H1 (cell line): ENCODE data around the gene METTL1. TPM values are rescaled to one million over a fixed set of nuclear protein-coding genes. Genes with fewer than 3 reads are reported as not detected.

ENCODE experiments used
- CTCF ChIA-PET: fragments of 300-600 bp; sonication (Branson Sonifier 250); formaldehyde crosslinking; loops from one replicate; lab custom pipeline; 2021; ENCODE audit not compliant: partially characterized antibody; lab: Charles Lee
- POLR2A ChIA-PET: fragments of 300-600 bp; sonication (Branson Sonifier 250); formaldehyde crosslinking; loops from one replicate; lab custom pipeline; 2021; ENCODE audit warnings: inconsistent platforms; ENCODE audit not compliant: partially characterized antibody; lab: Charles Lee
- DNase-seq, 2 experiments: peaks; one replicate each; pipeline versions ENCODE4 v3.0.0 to v3.0.0-alpha.2; 2010 to 2022; ENCODE audit warnings: low spot score in 2 of 2, low read depth in 1 of 2, mixed read lengths in 1 of 2
- FAIRE-seq: peaks from 2 replicates; lab custom pipeline; 2011; peaks lifted over from hg19 to GRCh38; lab: Jason Lieb, UNC
- H2AFZ ChIP-seq: 2 replicates; pipeline ENCODE4 v1.8.1; 2012; ENCODE audit warnings: low read length, inconsistent platforms
- H2AK5ac ChIP-seq: 2 replicates; pipeline ENCODE4 v1.6.1; 2013; ENCODE audit warnings: low read depth, low read length
- H2BK120ac ChIP-seq: replicated peaks from 2 replicates; pipeline ENCODE3; 2013; ENCODE audit warnings: low read depth, low read length, inconsistent platforms
- H2BK12ac ChIP-seq: 2 replicates; pipeline ENCODE4 v1.6.1; 2013; ENCODE audit warnings: low read depth, low read length
- H2BK15ac ChIP-seq: 2 replicates; pipeline ENCODE4 v1.6.1; 2013; ENCODE audit warnings: low read length
- H2BK20ac ChIP-seq: 2 replicates; pipeline ENCODE4 v1.6.1; 2013; ENCODE audit warnings: low read length
- H2BK5ac ChIP-seq: 2 replicates; pipeline ENCODE4 v1.6.1; 2013; ENCODE audit warnings: low read depth, low read length
- H3K14ac ChIP-seq: 2 replicates; pipeline ENCODE4 v1.6.1; 2013; ENCODE audit warnings: inconsistent platforms; ENCODE audit not compliant: insufficient read length
- H3K18ac ChIP-seq: 2 replicates; pipeline ENCODE4 v1.6.1; 2013; ENCODE audit warnings: low read length; ENCODE audit errors: extremely low read depth
- H3K23ac ChIP-seq: 2 replicates; pipeline ENCODE4 v1.6.1; 2013; ENCODE audit warnings: inconsistent platforms; ENCODE audit not compliant: insufficient read length
- H3K23me2 ChIP-seq: 2 replicates; pipeline ENCODE4 v1.6.1; 2013; ENCODE audit warnings: low read depth, low read length
- H3K27ac ChIP-seq: 2 replicates; pipeline ENCODE4 v1.6.1; 2011; ENCODE audit warnings: low read depth, low read length, inconsistent platforms
- H3K27me3 ChIP-seq, 4 experiments: replicated peaks in 1 of 4; 1 replicate in 1 of 4; 2 replicates in 3 of 4; pipeline versions ENCODE4 v1.6.1 to v1.8.1; 2011 to 2013; ENCODE audit warnings: low read length in 3 of 4, mild to moderate bottlenecking in 3 of 4, inconsistent platforms in 2 of 4, mixed read lengths in 2 of 4, moderate library complexity in 1 of 4; ENCODE audit not compliant: control insufficient read depth in 3 of 4, insufficient read depth in 3 of 4; ENCODE audit errors: extremely low read depth in 1 of 4
- H3K36me3 ChIP-seq, 4 experiments: 2 replicates each; pipeline versions ENCODE4 v1.6.1 to v1.8.1; 2011 to 2013; ENCODE audit warnings: mild to moderate bottlenecking in 4 of 4, low read length in 3 of 4, moderate library complexity in 2 of 4, control low read depth in 1 of 4, inconsistent platforms in 1 of 4; ENCODE audit not compliant: insufficient read depth in 4 of 4, control insufficient read depth in 2 of 4
- H3K4ac ChIP-seq: replicated peaks from 2 replicates; pipeline ENCODE3; 2013; ENCODE audit warnings: low read length, low read depth, mixed read lengths, inconsistent platforms; ENCODE audit not compliant: insufficient read length
- H3K4me1 ChIP-seq, 4 experiments: replicated peaks in 1 of 4; 1 replicate in 1 of 4; 2 replicates in 3 of 4; pipeline versions ENCODE4 v1.6.1 to v1.8.1; 2011 to 2013; ENCODE audit warnings: low read length in 3 of 4, inconsistent platforms in 2 of 4, mixed read lengths in 1 of 4; ENCODE audit not compliant: insufficient read depth in 4 of 4, control insufficient read depth in 3 of 4
- H3K4me2 ChIP-seq, 2 experiments: 2 replicates each; pipeline versions ENCODE4 v1.6.1 to v1.8.1; 2011 to 2013; ENCODE audit warnings: low read depth in 2 of 2, low read length in 2 of 2, control low read depth in 1 of 2, inconsistent platforms in 1 of 2, mild to moderate bottlenecking in 1 of 2; ENCODE audit not compliant: insufficient read depth in 1 of 2
- H3K4me3 ChIP-seq, 4 experiments: fragments of 200-600, 300-600 bp in 1 of 4; sonication (generic), shearing (Covaris generic), sonication (Bioruptor Twin) in 1 of 4; 2 replicates each; pipeline versions ENCODE4 v1.5.1 to v1.8.1; 2011 to 2016; ENCODE audit warnings: low read length in 4 of 4, low read depth in 3 of 4, control low read depth in 2 of 4, inconsistent platforms in 2 of 4, mild to moderate bottlenecking in 2 of 4, mixed read lengths in 1 of 4, moderate library complexity in 1 of 4; ENCODE audit not compliant: insufficient read depth in 2 of 4; ENCODE audit errors: extremely low read depth in 1 of 4
- H3K56ac ChIP-seq: replicated peaks from 2 replicates; pipeline ENCODE3; 2013; ENCODE audit warnings: low read depth, mild to moderate bottlenecking, mixed read lengths, low read length, inconsistent platforms; ENCODE audit not compliant: insufficient read length
- H3K79me1 ChIP-seq: 2 replicates; pipeline ENCODE4 v1.6.1; 2013; ENCODE audit warnings: low read depth, low read length, control low read depth
- H3K79me2 ChIP-seq, 2 experiments: 2 replicates each; pipeline versions ENCODE4 v1.6.1 to v1.8.1; 2012 to 2013; ENCODE audit warnings: low read length in 2 of 2, mild to moderate bottlenecking in 2 of 2, inconsistent platforms in 1 of 2; ENCODE audit not compliant: insufficient read depth in 2 of 2, control insufficient read depth in 1 of 2
- H3K9ac ChIP-seq, 4 experiments: replicated peaks in 1 of 4; 1 replicate in 1 of 4; 2 replicates in 3 of 4; pipeline versions ENCODE4 v1.6.1 to v1.8.1; 2011 to 2013; ENCODE audit warnings: low read depth in 3 of 4, low read length in 3 of 4, control low read depth in 2 of 4, mild to moderate bottlenecking in 2 of 4, moderate library complexity in 2 of 4, inconsistent platforms in 1 of 4; ENCODE audit errors: extremely low read depth in 1 of 4
- H3K9me3 ChIP-seq, 2 experiments: 2 replicates each; pipeline versions ENCODE4 v1.6.1 to v1.8.1; 2012 to 2013; ENCODE audit warnings: mild to moderate bottlenecking in 2 of 2, moderate library complexity in 2 of 2, control low read depth in 1 of 2, inconsistent platforms in 1 of 2, low read depth in 1 of 2, low read length in 1 of 2, mixed read lengths in 1 of 2; ENCODE audit not compliant: insufficient read depth in 2 of 2
- H4K20me1 ChIP-seq, 2 experiments: replicated peaks in 1 of 2; 2 replicates each; pipeline versions ENCODE3 to v1.8.1; 2011 to 2013; ENCODE audit warnings: inconsistent platforms in 2 of 2, low read length in 2 of 2, mild to moderate bottlenecking in 1 of 2; ENCODE audit not compliant: insufficient read depth in 2 of 2, control insufficient read depth in 1 of 2
- H4K5ac ChIP-seq: 2 replicates; pipeline ENCODE4 v1.6.1; 2013; ENCODE audit warnings: low read length, low read depth, mixed read lengths, inconsistent platforms; ENCODE audit not compliant: insufficient read length
- H4K8ac ChIP-seq: 2 replicates; pipeline ENCODE4 v1.8.0; 2013; ENCODE audit warnings: mild to moderate bottlenecking, moderate library complexity, low read length, inconsistent platforms; ENCODE audit not compliant: insufficient read depth; ENCODE audit errors: extremely low read depth
- H4K91ac ChIP-seq: replicated peaks from 2 replicates; pipeline ENCODE3; 2013; ENCODE audit warnings: low read length, mixed read lengths, inconsistent platforms; ENCODE audit not compliant: insufficient read length
- KDM4A ChIP-seq: IDR thresholded peaks from one replicate; pipeline ENCODE4 v1.7.1; 2012; ENCODE audit warnings: low read depth, mild to moderate bottlenecking, moderate library complexity, low read length, inconsistent platforms; ENCODE audit not compliant: severe bottlenecking
- SP4 ChIP-seq: IDR thresholded peaks from 2 replicates; pipeline ENCODE4 v1.6.1; 2012; ENCODE audit warnings: low read length, inconsistent platforms
- ZNF274 ChIP-seq: IDR thresholded peaks from 2 replicates; pipeline ENCODE4 v1.7.0; 2012; ENCODE audit warnings: low read length, borderline replicate concordance; ENCODE audit errors: extremely low read depth
- WGBS, 2 experiments: shearing (Covaris generic) in 1 of 2; methylation state at CpG; one replicate each; pipeline versions ENCODE4 v1.1.6 to v1.1.7; 2013 to 2015; ENCODE audit warnings: low lambda C conversion rate in 2 of 2, mixed read lengths in 2 of 2, inconsistent platforms in 1 of 2, low coverage in 1 of 2, missing lambda C conversion rate in 1 of 2; ENCODE audit not compliant: insufficient replicate concordance in 2 of 2, insufficient coverage in 1 of 2, insufficient read length in 1 of 2; ENCODE audit errors: extremely low coverage in 1 of 2, missing lambda C conversion rate in 1 of 2; 5-methylcytosine and 5-hydroxymethylcytosine counted together
- polyA plus RNA-seq, 7 experiments: library from polyadenylated mRNA; depleted of rRNA in 3 of 7; stranded (reverse) in 5 of 7; unstranded in 2 of 7; fragments of >200 nt in 5 of 7; fragments of 200-250 nt in 2 of 7; gene quantifications; 1 replicate in 5 of 7; 2 replicates in 1 of 7; 4 replicates in 1 of 7; pipeline versions ENCODE4 v1.2.1 to v1.2.3, GENCODE V29; 2011 to 2013; ENCODE audit warnings: missing spikeins in 2 of 7, mixed read lengths in 2 of 7
- total RNA-seq: library from RNA; stranded (reverse); fragmentation: NEBNext Ultra II Directional; extraction: Animal tissue kit (Norgen Biotek cat#: 25700); gene quantifications from 2 replicates; pipeline ENCODE4 v1.2.1, GENCODE V29; 2021

The METTL1 gene
- total and polyA plus RNA-seq, 2 of the 8 experiments (the other 6 are each of a cell fraction or from before 2014, with no cell fraction given): 40.5 to 46.0 TPM

DNA sequence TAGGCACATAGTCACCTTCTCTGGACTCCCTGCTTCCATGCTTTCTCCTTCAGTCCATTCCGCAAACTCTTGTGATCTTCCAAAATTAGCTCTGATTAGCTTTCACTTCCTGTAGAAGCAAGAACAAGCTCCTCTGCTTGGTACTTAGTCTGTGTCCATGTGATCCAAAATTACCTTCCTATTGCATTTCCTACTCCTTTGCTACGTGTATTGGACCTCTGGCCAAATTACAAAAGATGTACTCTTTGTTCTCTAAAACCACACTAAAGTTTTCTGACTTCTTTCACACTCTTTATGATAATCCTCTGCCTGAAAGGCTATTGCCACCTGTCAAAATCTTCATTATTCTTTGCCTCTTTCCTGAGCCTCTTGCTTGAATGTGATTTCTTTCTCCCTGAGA lies 9.9 kb upstream of the METTL1 start:
- H2BK15ac ChIP-seq: no peak overlapping the region
- no peak overlapping the region for H2AFZ ChIP-seq
- POLR2A ChIA-PET: interaction anchor here (2.5 to 2.6 kb wide), 2 partner anchors 14 to 33 kb away, joined by 7 to 19 read pairs; partner anchors contain the start of gene CYP27B1
- no peak overlapping the region for H2BK5ac ChIP-seq
- H3K9ac ChIP-seq: no peak overlapping the region
- no peak overlapping the region for H2BK12ac ChIP-seq
- H3K36me3 ChIP-seq: peaks cover 2 to 19% (median 10%) of the 10 kb centered on the region in 4 experiments; a peak in 6 of 8 replicates
- DNase-seq (no peak), FAIRE-seq (no peak)
- H4K8ac ChIP-seq: no peak overlapping the region
- no peak overlapping the region for H3K27ac ChIP-seq
- no peak overlapping the region for H3K14ac ChIP-seq
- H3K9me3 ChIP-seq: no peaks in the 10 kb centered on the region
- no peak for TF ChIP-seq SP4
- TF ChIP-seq KDM4A: no peak
- no peak for TF ChIP-seq ZNF274
- H3K4me3 ChIP-seq: no peak overlapping the region
- 78% methylated on average over 2 of the region's 2 CpGs; no CpG with 5 or more reads in 1 of the 2 experiments for WGBS, 2 experiments
- H3K4me2 ChIP-seq: no peak overlapping the region
- H3K27me3 ChIP-seq: no peaks in the 10 kb centered on the region
- no peak overlapping the region for H3K23ac ChIP-seq
- H4K20me1 ChIP-seq: peaks cover 0 to 2% of the 10 kb centered on the region in 2 experiments
- no peak overlapping the region for H4K91ac ChIP-seq
- H3K18ac ChIP-seq: no peak overlapping the region
- no peaks in the 10 kb centered on the region for H3K4me1 ChIP-seq
- H2AK5ac ChIP-seq: no peak overlapping the region
- peaks cover 2% of the 10 kb centered on the region; the same call in 1 of the 2 replicates for H3K23me2 ChIP-seq
- H3K79me2 ChIP-seq: peaks cover 0 to 16% of the 10 kb centered on the region in 2 experiments; a peak in 2 of 4 replicates
- no peaks in the 10 kb centered on the region for H3K79me1 ChIP-seq
- H3K56ac ChIP-seq: no peak overlapping the region
- H4K5ac ChIP-seq: no peak overlapping the region
- H3K4ac ChIP-seq: no peak overlapping the region
- H2BK20ac ChIP-seq: no peak overlapping the region
- H2BK120ac ChIP-seq: no peak overlapping the region
- CTCF ChIA-PET: interaction anchor here (0.7 to 4.7 kb wide), 11 partner anchors 11 to 124 kb away, joined by 3 to 28 read pairs (median 5); partner anchors contain the start of gene CYP27B1
